BJ (cell line): ENCODE results near the gene TRIM49. TPM values are rescaled to one million over a fixed set of nuclear protein-coding genes. Genes with fewer than 3 reads are reported as not detected.
"Not testable (repeated sequence)": the region's sequence is repeated elsewhere in the genome, so short reads cannot be mapped to it uniquely, and the experiment has no call there.

ENCODE experiments used
- CTCF ChIA-PET: fragments of 350-600 bp; formaldehyde crosslinking; extraction: SDS; loops from one replicate; lab custom pipeline; 2021; ENCODE audit warnings: antibody characterized with exemption, inconsistent platforms; lab: Yijun Ruan, JAX
- POLR2A ChIA-PET: fragments of 300-600 bp; sonication (Branson Sonifier 250); formaldehyde crosslinking; extraction: SDS; loops from one replicate; lab custom pipeline; 2021; ENCODE audit warnings: antibody characterized with exemption; lab: Charles Lee
- DNase-seq: peaks from one replicate; pipeline ENCODE4 v3.0.0-alpha.2; 2011; ENCODE audit warnings: low read depth
- H3K27me3 ChIP-seq: 2 replicates; pipeline ENCODE4 v1.6.0; 2011; ENCODE audit warnings: low read length; ENCODE audit not compliant: control insufficient read depth, insufficient read depth
- H3K36me3 ChIP-seq: 2 replicates; pipeline ENCODE4 v1.5.1; 2011; ENCODE audit warnings: low read length; ENCODE audit not compliant: control insufficient read depth, insufficient read depth
- H3K4me3 ChIP-seq: 2 replicates; pipeline ENCODE4 v1.5.1; 2011; ENCODE audit warnings: low read depth, mild to moderate bottlenecking, control low read depth, low read length
- polyA minus RNA-seq: library from RNA; depleted of rRNA, polyadenylated mRNA; stranded (reverse); fragments of >200 nt; gene quantifications from 2 replicates; pipeline ENCODE4 v1.2.3, GENCODE V29; 2011; rRNA and poly(A)+ RNA removed
- polyA plus RNA-seq: library from polyadenylated mRNA; depleted of rRNA; stranded (reverse); fragments of >200 nt; gene quantifications from 2 replicates; pipeline ENCODE4 v1.2.3, GENCODE V29; 2011; rRNA removed
- small RNA-seq: library from RNA; depleted of rRNA; stranded (forward); fragments of <200 nt; gene quantifications from one replicate; pipeline ENCODE3, GENCODE V24; 2012; ENCODE audit warnings: low replicate concordance, low read depth; ENCODE audit not compliant: insufficient read length

The TRIM49 gene, protein sequence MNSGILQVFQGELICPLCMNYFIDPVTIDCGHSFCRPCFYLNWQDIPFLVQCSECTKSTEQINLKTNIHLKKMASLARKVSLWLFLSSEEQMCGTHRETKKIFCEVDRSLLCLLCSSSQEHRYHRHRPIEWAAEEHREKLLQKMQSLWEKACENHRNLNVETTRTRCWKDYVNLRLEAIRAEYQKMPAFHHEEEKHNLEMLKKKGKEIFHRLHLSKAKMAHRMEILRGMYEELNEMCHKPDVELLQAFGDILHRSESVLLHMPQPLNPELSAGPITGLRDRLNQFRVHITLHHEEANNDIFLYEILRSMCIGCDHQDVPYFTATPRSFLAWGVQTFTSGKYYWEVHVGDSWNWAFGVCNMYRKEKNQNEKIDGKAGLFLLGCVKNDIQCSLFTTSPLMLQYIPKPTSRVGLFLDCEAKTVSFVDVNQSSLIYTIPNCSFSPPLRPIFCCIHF
- polyA plus RNA-seq (not detected in 2 replicates), polyA minus RNA-seq (not detected in 2 replicates)

DNA sequence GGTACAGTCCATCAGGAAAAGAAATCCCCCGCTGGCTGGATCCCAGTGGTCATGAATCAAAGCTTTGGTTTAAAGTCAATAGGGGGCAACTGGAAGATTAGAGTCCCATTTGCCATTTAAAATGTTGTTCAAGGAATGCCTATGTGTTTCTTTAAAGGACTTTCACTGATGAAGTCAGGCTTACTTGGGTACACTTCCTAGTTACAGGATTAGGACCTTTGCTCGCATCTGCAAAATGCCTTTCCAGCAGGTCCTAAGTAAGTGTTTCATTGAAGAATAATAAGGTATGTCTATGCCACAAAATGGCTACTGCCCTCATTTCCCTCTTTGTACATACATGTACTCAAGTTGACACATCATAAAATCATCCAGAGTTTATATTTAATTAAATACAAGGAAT, at the start of gene TRIM49:
TRIM49 (minus strand) TSS at position 101 of the 400 bp plus-strand sequence. CDS start 4,106 bp downstream, outside the sequence.
- H3K4me3 ChIP-seq, DNase-seq, POLR2A ChIA-PET, CTCF ChIA-PET, H3K27me3 ChIP-seq, H3K36me3 ChIP-seq: not testable (repeated sequence)

DNA sequence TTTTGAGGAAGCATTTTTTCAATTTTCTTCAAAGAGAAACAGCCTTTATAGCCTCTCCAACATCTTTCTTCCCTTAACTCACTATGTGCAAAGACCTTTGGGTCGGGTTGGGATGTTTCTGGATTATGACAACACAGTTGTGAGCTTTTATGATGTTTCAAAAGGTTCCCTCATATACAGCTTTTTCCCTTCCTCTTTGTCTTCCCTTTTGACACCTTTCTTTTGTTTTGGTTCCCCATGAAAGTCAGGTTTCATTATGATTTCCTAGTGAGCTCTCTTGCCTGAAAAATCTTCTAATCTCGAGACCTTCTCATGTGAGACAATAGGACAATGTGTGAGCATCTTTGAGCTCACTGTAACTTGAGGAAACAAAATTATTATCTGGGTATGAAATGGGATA, 18.3 kb upstream of the TRIM49 start:
- H3K36me3 ChIP-seq, H3K4me3 ChIP-seq, CTCF ChIA-PET, H3K27me3 ChIP-seq, POLR2A ChIA-PET, DNase-seq: not testable (repeated sequence)

DNA sequence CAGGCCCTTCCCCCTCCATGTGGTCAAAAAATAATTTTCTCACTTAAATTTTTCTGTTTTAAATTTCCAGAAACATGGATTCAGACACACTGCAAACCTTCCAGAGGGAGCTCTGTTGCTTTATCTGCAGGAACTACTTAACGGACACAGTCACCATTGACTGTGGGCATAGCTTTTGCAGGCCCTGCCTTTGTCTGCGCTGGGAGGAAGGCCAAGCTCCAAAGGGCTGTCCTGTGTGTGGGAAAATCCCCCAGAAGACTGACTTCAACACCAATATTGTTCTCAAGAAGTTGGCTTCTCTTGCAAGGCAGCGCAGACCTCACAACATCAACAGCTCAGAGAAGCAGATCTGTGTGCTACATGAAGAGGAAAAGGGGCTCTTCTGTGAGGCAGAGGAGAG, 11.6 kb upstream of the TRIM49 start:
- H3K36me3 ChIP-seq, H3K27me3 ChIP-seq, DNase-seq, POLR2A ChIA-PET, CTCF ChIA-PET, H3K4me3 ChIP-seq: not testable (repeated sequence)

DNA sequence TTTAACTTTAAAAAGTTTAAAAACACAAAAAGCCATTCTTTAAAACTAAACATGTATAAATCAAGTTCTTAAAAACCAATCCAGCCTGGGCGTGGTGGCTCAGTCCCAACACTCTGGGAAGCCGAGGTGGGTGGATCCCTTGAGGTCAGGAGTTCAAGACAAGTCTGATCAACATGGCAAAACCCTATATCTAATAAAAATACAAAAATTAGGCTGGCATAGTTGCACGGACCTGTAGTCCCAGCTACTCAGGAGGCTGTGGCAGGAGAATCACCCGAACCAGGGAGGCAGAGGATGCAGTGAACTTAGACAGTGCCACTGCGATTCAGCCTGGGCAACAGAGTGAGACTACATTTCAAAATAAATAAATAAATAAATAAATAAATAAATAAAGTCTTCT, 5.2 kb upstream of the TRIM49 start:
- DNase-seq, POLR2A ChIA-PET, H3K4me3 ChIP-seq, H3K36me3 ChIP-seq, H3K27me3 ChIP-seq, CTCF ChIA-PET: not testable (repeated sequence)

DNA sequence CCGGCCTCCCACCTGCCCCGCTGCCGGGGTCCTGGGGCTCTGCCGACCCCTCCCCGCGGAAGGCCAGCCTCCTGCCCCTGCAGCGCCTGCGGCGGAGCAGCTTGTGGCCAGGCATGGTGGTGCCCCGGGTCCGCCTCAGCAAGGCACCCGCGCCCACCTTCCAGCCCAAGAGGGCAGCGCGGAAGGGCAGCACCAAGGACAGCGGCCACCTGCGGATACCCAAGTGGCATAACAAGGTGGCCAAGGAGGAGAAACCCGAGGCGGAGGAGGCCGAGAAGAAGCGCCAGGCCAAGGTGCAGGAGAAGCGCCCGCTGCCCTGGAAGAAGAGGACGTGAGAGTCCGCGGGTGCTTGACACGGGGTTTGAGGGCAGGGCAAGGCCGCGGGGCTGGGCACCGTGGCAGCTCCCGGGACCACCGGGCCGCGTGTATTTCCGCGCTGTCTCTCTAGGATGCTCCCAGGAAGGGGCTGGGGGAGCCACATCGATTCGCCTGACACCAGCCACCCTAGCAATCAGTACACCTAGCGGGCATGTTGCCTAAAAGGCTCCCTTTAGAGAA, 20.8 kb downstream of the TRIM49 start:
- POLR2A ChIA-PET, DNase-seq: not testable (repeated sequence)

DNA sequence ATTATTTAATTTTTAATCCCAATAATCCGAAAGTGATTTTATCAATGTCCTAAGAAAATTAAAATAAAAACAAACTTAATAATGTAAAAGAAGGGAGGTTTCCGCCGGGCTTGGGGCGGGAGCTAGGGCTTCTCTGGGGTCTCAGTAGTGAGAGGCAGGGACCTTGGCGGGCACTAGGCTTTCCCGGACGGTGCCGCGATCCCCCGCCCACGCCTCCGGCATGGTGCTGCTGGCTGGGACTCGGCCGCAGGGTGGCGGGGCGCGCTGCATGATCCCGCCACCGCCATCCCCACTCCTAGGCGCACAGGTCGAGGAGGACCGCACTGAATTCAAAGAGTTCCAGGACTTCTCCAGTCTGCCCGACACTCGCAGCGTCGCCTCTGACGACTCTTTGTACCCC, 22.6 kb downstream of the TRIM49 start:
- POLR2A ChIA-PET, result not testable (repeated sequence)

More for the DNA sequence above, 20.8 kb downstream of the TRIM49 start:
- H3K4me3 ChIP-seq, H3K36me3 ChIP-seq, H3K27me3 ChIP-seq, CTCF ChIA-PET: not testable (repeated sequence)

DNA sequence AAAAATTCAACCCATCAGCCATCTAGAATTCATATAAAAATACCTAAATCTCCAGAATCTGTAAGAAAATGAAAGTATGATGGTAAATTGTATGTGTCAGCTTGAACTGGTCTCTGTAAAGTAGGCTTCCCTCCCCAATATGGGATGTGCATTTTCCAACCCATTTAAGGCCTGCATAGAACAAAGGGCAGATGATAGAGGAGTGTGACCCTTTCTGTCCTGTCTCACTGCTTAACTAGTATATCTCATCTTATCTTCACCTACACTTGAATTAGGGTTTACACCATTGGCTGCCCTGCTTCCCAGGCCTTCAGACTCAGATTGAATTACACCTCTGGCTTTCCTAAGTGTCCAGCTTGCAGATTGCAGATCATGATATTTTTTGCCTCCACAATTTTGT, 57.6 kb downstream of the TRIM49 start:
- POLR2A ChIA-PET, H3K36me3 ChIP-seq, DNase-seq, H3K4me3 ChIP-seq, CTCF ChIA-PET, H3K27me3 ChIP-seq: not testable (repeated sequence)

More for the DNA sequence above, 22.6 kb downstream of the TRIM49 start:
- CTCF ChIA-PET, H3K36me3 ChIP-seq, H3K4me3 ChIP-seq, DNase-seq, H3K27me3 ChIP-seq: not testable (repeated sequence)

Small RNAs within 50 kb of the gene (small RNA-seq; reads per million reads assigned to genes)
- gene AP003122.3, result not detected

Other genes starting within 250 kb of the TRIM49 start
- gene TRIM77, start 98.3 kb downstream of the TRIM49 start, polyA plus RNA-seq, result not detected in 2 replicates
- gene TRIM64B, start 69.9 kb upstream of the TRIM49 start, polyA plus RNA-seq, result not detected in 2 replicates
- not detected in 2 replicates for gene TRIM49D1, start 113.7 kb upstream of the TRIM49 start, polyA plus RNA-seq
- gene TRIM49D2, start 115.5 kb upstream of the TRIM49 start, polyA plus RNA-seq, result not detected in 2 replicates
- gene TRIM64, start 157.5 kb upstream of the TRIM49 start, polyA plus RNA-seq, result not detected in 2 replicates
- gene TRIM49C, start 222.5 kb upstream of the TRIM49 start, polyA plus RNA-seq, result not detected in 2 replicates